Measurements from ENCODE around the gene SERPINB11.

DNA sequence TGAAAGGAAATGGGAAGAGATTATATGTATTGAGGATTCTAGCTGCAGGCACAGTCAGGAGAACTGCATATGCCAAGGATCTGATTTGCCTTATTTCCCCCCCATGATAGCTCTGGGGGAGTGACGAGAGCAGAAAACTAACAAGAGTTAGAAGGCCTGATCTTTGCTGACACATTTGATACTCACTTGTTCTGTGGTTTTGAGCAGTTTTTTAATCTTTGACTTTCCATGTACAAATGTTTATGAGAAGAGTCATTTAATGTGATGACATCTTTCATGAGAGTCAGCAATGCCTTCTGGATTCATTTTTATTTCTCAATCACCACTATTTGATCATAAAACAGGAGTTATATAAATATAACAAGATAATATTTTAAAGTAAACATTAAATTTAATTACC lies 59.8 kb downstream of the SERPINB11 start:
- TF ChIP-seq CTCF (IDR thresholded peaks at IDR 0.05) (no peak), POLR2A (IDR thresholded peaks at IDR 0.05) (no peak)

All from right lobe of liver (tissue), 4 donors.